Heart left ventricle (tissue), 13 donors: ENCODE measurements around the gene HES6.

Source experiments
- CTCF ChIP-seq, 12 donors: fragments of 200-600 bp; sonication (generic) in 4 of 12; IDR thresholded peaks; one replicate each; pipeline versions ENCODE4 v1.5.0 to v1.8.0; 2018 to 2022; ENCODE audit warnings: antibody characterized with exemption in 12 of 12, mild to moderate bottlenecking in 5 of 12
- POLR2A ChIP-seq, 2 donors: fragments of 450-650 bp; IDR thresholded peaks; one replicate each; pipeline ENCODE4 v1.6.1; 2017; ENCODE audit warnings: antibody characterized with exemption in 2 of 2, mild to moderate bottlenecking in 2 of 2, moderate library complexity in 2 of 2
- donor health status: ischemic (EF 13 %, LVEDD 7.1; RV severe dilation, severe dysfunction).
- donor health status: DM: no; HTN: yes; CAD: no.
- donor health status: DM: no; HTN: no; CAD: no.
- donor health status: ischemic (EF 25% LVEDD 6.9; RV normal size, moderate dysfunction).
- donor health status: ischemic (EF 25% LVEDD 5.7; RV mildly dilated, moderate dysfunction).
- donor health status: ischemic (EF 35%, LVEDD 5.7; RV mildly dilated, moderate dysfunction).
- donor health status: nonischemic (EF 11% LVEDD 7.7; RV severe dilation, severe dysfunction).
- donor health status: DM: yes; HTN: yes; CAD: no.
- donor health status: PGD.
- donor health status: ischemic (EF 29% LVEDD 5.4; RV normal size, mild dysfunction).
- donor health status: nonischemic (EF 23%, LVEDD 6.1; RV moderate dilation, normal function).

- TF ChIP-seq CTCF (IDR thresholded peaks at IDR 0.05) = no peak
- no peak for TF ChIP-seq POLR2A (IDR thresholded peaks at IDR 0.05)
Measured at GRCh38 chr2:238278626-238279323, 38.9 kb upstream of the HES6 start.
